Measurements from ENCODE around the gene SDC4.

The SDC4 gene

GRCh38 chr20:45350217-45350616, 2.0 kb upstream of the SDC4 start:
- Histone ChIP-seq H4K20me1 (peaks cover 0 to 15% (median 0%) of the 10 kb centered on the region in 11 experiments; a peak in 6 of 22 replicates), H3K4me1 (peaks cover 30 to 39% (median 33%) of the 10 kb centered on the region in 10 experiments), H3K27me3 (peaks cover 0 to 24% (median 17%) of the 10 kb centered on the region in 11 experiments; a peak in 16 of 22 replicates), H3K9ac (no peak overlapping the region), H3K27ac (no peak overlapping the region), H3K9me3 (replicated peaks in 1 of 11) (no peaks in the 10 kb centered on the region), H3K4me2 (no peak overlapping the region), H3K36me3 (no peaks in the 10 kb centered on the region), H3K4me3 (no peak overlapping the region)
- no peak for TF ChIP-seq Cebpa-rat (IDR thresholded peaks at IDR 0.05)

DNA sequence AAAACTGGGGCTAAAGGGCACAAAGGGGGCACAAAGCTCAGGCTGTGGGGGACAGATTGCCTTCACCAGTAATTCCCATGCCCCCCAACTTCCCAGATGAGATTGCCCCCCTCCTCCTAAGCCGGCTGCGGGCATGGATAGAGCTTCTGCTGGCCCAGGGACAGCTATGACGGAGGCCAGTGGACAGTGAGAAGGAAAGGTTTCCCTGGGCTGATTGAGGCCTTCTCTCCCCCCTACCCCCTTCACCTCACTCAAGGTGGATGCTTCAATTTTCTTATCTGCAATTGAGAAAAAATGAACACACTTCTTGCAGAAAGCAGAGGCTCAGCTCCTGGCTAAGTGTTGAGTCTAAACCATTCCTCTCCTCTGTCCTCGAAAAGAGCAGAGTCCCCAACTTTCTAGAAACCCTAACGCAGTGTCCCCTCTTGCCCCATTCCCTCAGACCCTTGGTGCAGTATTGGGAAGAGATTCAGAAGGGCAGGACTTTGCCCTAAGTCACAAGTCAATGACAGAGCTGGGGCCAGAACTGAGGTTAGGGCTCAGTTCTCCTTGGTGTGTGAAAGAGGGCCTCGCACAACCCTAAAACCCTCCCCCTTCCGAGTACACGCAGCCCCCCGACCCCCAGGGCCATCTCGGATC, 808 bp downstream of the SDC4 start:
- Histone ChIP-seq H4K20me1 (peaks cover 0 to 15% (median 0%) of the 10 kb centered on the region in 11 experiments; a peak in 6 of 22 replicates), H3K4me2 (peak overlapping the region; percentile 88 to 97 (median 96)), H3K27me3 (peaks cover 0 to 24% (median 17%) of the 10 kb centered on the region in 11 experiments; a peak in 16 of 22 replicates), H3K9ac (peak overlapping the region; percentile 51 to 76 (median 71); a peak in 21 of 22 replicates), H3K4me1 (peaks cover 49 to 58% (median 51%) of the 10 kb centered on the region in 10 experiments), H3K4me3 (peak overlapping the region; percentile 54 to 72 (median 62)), H3K9me3 (replicated peaks in 1 of 11) (no peaks in the 10 kb centered on the region), H3K27ac (peak overlapping the region in 10 of 11 experiments; percentile 20 to 65 (median 54); a peak in 18 of 22 replicates), H3K36me3 (no peaks in the 10 kb centered on the region)
- TF ChIP-seq Cebpa-rat (IDR thresholded peaks at IDR 0.05), result no peak

- TF ChIP-seq Cebpa-rat (IDR thresholded peaks at IDR 0.05), result no peak
- H3K36me3 ChIP-seq, result no peaks in the 10 kb centered on the region
- H4K20me1 ChIP-seq, result peaks cover 0 to 15% (median 0%) of the 10 kb centered on the region in 11 experiments; a peak in 6 of 22 replicates
- peak overlapping the region in 7 of 10 experiments; percentile 60 to 72 (median 62); a peak in 8 of 20 replicates for H3K4me3 ChIP-seq
- peak overlapping the region in 1 of 11 experiments; percentile 50; a peak in 1 of 22 replicates for H3K27ac ChIP-seq
- no peaks in the 10 kb centered on the region for H3K9me3 ChIP-seq (replicated peaks in 1 of 11)
- H3K4me2 ChIP-seq, result peak overlapping the region; percentile 88 to 97 (median 96)
- peaks cover 49 to 63% (median 52%) of the 10 kb centered on the region in 10 experiments for H3K4me1 ChIP-seq
- H3K9ac ChIP-seq, result peak overlapping the region in 9 of 11 experiments; percentile 61 to 76 (median 72); a peak in 13 of 22 replicates
- peaks cover 0 to 24% (median 17%) of the 10 kb centered on the region in 11 experiments; a peak in 16 of 22 replicates for H3K27me3 ChIP-seq
Observed at GRCh38 chr20:45346851-45347250, 1.4 kb downstream of the SDC4 start.

DNA sequence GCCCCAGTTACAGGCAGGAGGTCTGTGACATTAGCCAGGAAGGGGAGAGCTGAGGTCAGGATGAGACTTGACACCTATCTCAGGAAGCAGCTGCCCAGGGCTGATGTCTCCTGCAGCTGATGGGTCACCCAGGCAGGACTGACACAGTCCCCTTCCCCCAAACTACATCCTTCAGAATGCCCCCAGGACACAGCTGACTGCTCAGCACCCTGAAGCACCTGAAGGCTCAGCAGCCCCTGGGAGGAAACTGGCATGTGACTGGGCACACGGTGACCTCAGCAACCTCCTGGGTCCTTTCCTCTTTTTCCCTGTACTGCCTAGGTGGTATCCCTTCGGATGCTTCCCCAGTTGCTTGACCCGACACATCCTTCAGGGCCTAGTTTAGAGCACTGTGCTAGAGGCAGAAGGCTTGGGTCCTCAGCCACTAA, 1.9 kb downstream of the SDC4 start:
- H3K27ac ChIP-seq, result peak overlapping the region in 2 of 11 experiments; percentile 31 to 58; a peak in 3 of 22 replicates
- peak overlapping the region in 3 of 11 experiments; percentile 4 to 70 (median 32); a peak in 4 of 22 replicates for H3K9ac ChIP-seq
- H3K4me3 ChIP-seq, result peak overlapping the region in 2 of 10 experiments; percentile 4 to 62; a peak in 1 of 20 replicates
- H3K4me2 ChIP-seq, result peak overlapping the region; percentile 88 to 97 (median 96)
- no peaks in the 10 kb centered on the region for H3K9me3 ChIP-seq (replicated peaks in 1 of 11)
- peaks cover 0 to 15% (median 0%) of the 10 kb centered on the region in 11 experiments; a peak in 6 of 22 replicates for H4K20me1 ChIP-seq
- peaks cover 0 to 24% (median 17%) of the 10 kb centered on the region in 11 experiments; a peak in 16 of 22 replicates for H3K27me3 ChIP-seq
- no peak for TF ChIP-seq Cebpa-rat (IDR thresholded peaks at IDR 0.05)
- H3K36me3 ChIP-seq, result no peaks in the 10 kb centered on the region
- peaks cover 49 to 64% (median 53%) of the 10 kb centered on the region in 10 experiments for H3K4me1 ChIP-seq

GRCh38 chr20:45345104-45345936, 2.9 kb downstream of the SDC4 start:
- H3K27ac ChIP-seq, result peak overlapping the region in 4 of 11 experiments; percentile 31 to 58 (median 44); a peak in 8 of 22 replicates
- H3K4me3 ChIP-seq, result no peak overlapping the region
- H4K20me1 ChIP-seq, result peaks cover 0 to 15% (median 0%) of the 10 kb centered on the region in 11 experiments; a peak in 7 of 22 replicates
- H3K4me1 ChIP-seq, result peaks cover 49 to 64% (median 53%) of the 10 kb centered on the region in 10 experiments
- peaks cover 0 to 24% (median 17%) of the 10 kb centered on the region in 11 experiments; a peak in 16 of 22 replicates for H3K27me3 ChIP-seq
- peak overlapping the region; percentile 88 to 97 (median 96) for H3K4me2 ChIP-seq
- no peaks in the 10 kb centered on the region for H3K36me3 ChIP-seq
- no peaks in the 10 kb centered on the region for H3K9me3 ChIP-seq (replicated peaks in 1 of 11)
- TF ChIP-seq Cebpa-rat (IDR thresholded peaks at IDR 0.05), result no peak
- peak overlapping the region in 2 of 11 experiments; percentile 27 to 32; a peak in 5 of 22 replicates for H3K9ac ChIP-seq

DNA sequence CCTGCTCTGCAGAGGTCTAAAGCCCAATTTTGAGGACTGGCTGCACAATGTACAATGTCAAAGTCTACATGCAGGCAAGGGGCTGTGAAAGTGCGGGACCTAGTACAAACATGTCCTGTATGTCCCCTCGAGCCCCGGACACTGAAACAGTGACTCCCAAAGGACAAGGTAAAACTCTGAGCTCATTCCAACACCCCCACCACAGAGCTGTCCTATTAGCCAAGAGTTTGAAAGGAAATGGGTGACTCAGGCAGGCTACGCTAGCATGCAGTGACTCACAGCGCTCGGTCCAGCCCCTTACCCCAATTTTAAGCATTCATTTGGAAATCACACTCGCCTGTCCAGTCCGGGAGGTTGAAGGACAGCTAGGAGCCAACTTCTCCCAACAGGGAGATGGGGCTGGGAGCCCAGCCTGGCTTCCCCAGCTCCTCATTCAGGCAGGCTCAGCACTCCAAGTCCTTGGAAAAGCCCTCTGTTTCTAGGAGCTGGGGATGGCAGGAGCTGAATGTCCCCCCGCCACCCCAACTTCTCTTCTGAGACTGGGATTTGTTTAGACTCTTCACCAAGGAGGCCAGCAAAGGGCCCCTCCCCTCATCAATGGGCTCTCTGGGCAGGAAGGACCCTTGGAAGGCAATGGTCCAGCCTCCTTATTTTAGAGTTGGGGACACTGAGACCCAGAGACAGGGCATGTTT, 3.9 kb downstream of the SDC4 start:
- no peaks in the 10 kb centered on the region for H3K9me3 ChIP-seq (replicated peaks in 1 of 11)
- H3K36me3 ChIP-seq, result no peaks in the 10 kb centered on the region
- peak overlapping the region in 2 of 11 experiments; percentile 5 to 36; a peak in 2 of 22 replicates for H3K9ac ChIP-seq
- peak overlapping the region; percentile 88 to 97 (median 96) for H3K4me2 ChIP-seq
- H3K4me3 ChIP-seq, result peak overlapping the region in 1 of 10 experiments; percentile 32; a peak in 4 of 20 replicates
- peaks cover 49 to 64% (median 53%) of the 10 kb centered on the region in 10 experiments for H3K4me1 ChIP-seq
- peaks cover 0 to 24% (median 17%) of the 10 kb centered on the region in 11 experiments; a peak in 16 of 22 replicates for H3K27me3 ChIP-seq
- H3K27ac ChIP-seq, result peak overlapping the region in 9 of 11 experiments; percentile 11 to 63 (median 48); a peak in 13 of 22 replicates
- no peak for TF ChIP-seq Cebpa-rat (IDR thresholded peaks at IDR 0.05)
- peaks cover 0 to 21% (median 0%) of the 10 kb centered on the region in 11 experiments; a peak in 7 of 22 replicates for H4K20me1 ChIP-seq

- Histone ChIP-seq H3K9me3 (replicated peaks in 1 of 11) (no peaks in the 10 kb centered on the region), H3K27me3 (peaks cover 0 to 24% (median 17%) of the 10 kb centered on the region in 11 experiments; a peak in 16 of 22 replicates), H4K20me1 (peaks cover 0 to 25% (median 0%) of the 10 kb centered on the region in 11 experiments; a peak in 7 of 22 replicates), H3K36me3 (no peaks in the 10 kb centered on the region), H3K4me1 (peaks cover 48 to 64% (median 55%) of the 10 kb centered on the region in 10 experiments), H3K4me2 (peak overlapping the region; percentile 88 to 97 (median 96); a peak in 20 of 22 replicates), H3K9ac (peak overlapping the region in 3 of 11 experiments; percentile 2 to 21 (median 10); a peak in 3 of 22 replicates), H3K4me3 (peak overlapping the region in 1 of 10 experiments; percentile 32; a peak in 1 of 20 replicates), H3K27ac (peak overlapping the region in 7 of 11 experiments; percentile 4 to 63 (median 34); a peak in 8 of 22 replicates)
- TF ChIP-seq Cebpa-rat (IDR thresholded peaks at IDR 0.05), result no peak
Observed at GRCh38 chr20:45343532-45344167, 4.6 kb downstream of the SDC4 start.
